Measurements from ENCODE around the gene TRAT1. TPM values are rescaled to one million over a fixed set of nuclear protein-coding genes. Genes with fewer than 3 reads are reported as not detected.

TRAT1 gene
- total RNA-seq, 2 donors from 2014 or later: 1.3 TPM; not detected in 1

- ATAC-seq (no peak), DNase-seq (no peak)
- intact Hi-C loops (cut with DNase I, micrococcal nuclease): no loop called here
These were observed 23.2 kb downstream of the TRAT1 start for GRCh38 chr3:108845709-108846293.

GRCh38 chr3:108847187-108847586, 24.6 kb downstream of the TRAT1 start:
- ATAC-seq: no peak
- DNase-seq: no peak
- intact Hi-C loops (cut with DNase I, micrococcal nuclease): no loop called here

GRCh38 chr3:108849075-108849474, 26.5 kb downstream of the TRAT1 start:
- DNase-seq (no peak), ATAC-seq (no peak)
- intact Hi-C loops (cut with DNase I, micrococcal nuclease): no loop called here

GRCh38 chr3:108861401-108861800, 38.8 kb downstream of the TRAT1 start:
- intact Hi-C loops (cut with DNase I, micrococcal nuclease): no loop called here
- ATAC-seq (no peak), DNase-seq (no peak)

- DNase-seq: no peak
- no peak for ATAC-seq
- intact Hi-C loops (cut with DNase I, micrococcal nuclease): no loop called here
These were observed 40.5 kb downstream of the TRAT1 start for GRCh38 chr3:108862865-108863798.

GRCh38 chr3:108863799-108864135, 41.2 kb downstream of the TRAT1 start:
- intact Hi-C loops (cut with DNase I, micrococcal nuclease): no loop called here
- ATAC-seq: no peak
- DNase-seq: no peak

- DNase-seq (no peak), ATAC-seq (no peak)
- intact Hi-C loops (cut with DNase I, micrococcal nuclease): no loop called here
These were observed 55.3 kb downstream of the TRAT1 start for GRCh38 chr3:108877901-108878300.

GRCh38 chr3:108879915-108880314, 57.3 kb downstream of the TRAT1 start:
- intact Hi-C loops (cut with DNase I, micrococcal nuclease): no loop called here
- DNase-seq: no peak
- ATAC-seq: no peak

GRCh38 chr3:108882762-108883161, 60.2 kb downstream of the TRAT1 start:
- ATAC-seq (no peak), DNase-seq (no peak)
- intact Hi-C loops (cut with DNase I, micrococcal nuclease): no loop called here

- intact Hi-C loops (cut with DNase I, micrococcal nuclease): no loop called here
- ATAC-seq (no peak), DNase-seq (no peak)
These were observed 60.8 kb downstream of the TRAT1 start for GRCh38 chr3:108883373-108883772.

- no peak for ATAC-seq
- DNase-seq: no peak
- intact Hi-C loops (cut with DNase I, micrococcal nuclease): no loop called here
These were observed 64.5 kb downstream of the TRAT1 start for GRCh38 chr3:108887121-108887520.

GRCh38 chr3:108887777-108888176, 65.2 kb downstream of the TRAT1 start:
- intact Hi-C loops (cut with DNase I, micrococcal nuclease): no loop called here
- ATAC-seq: no peak
- DNase-seq: no peak

- intact Hi-C loops (cut with DNase I, micrococcal nuclease): no loop called here
- ATAC-seq (no peak), DNase-seq (no peak)
These were observed 69.2 kb downstream of the TRAT1 start for GRCh38 chr3:108891833-108892232.

GRCh38 chr3:108894981-108895380, 72.4 kb downstream of the TRAT1 start:
- DNase-seq (no peak), ATAC-seq (no peak)
- intact Hi-C loops (cut with DNase I, micrococcal nuclease): no loop called here

- DNase-seq (no peak), ATAC-seq (no peak)
- intact Hi-C loops (cut with DNase I, micrococcal nuclease): no loop called here
These were observed 75.3 kb downstream of the TRAT1 start for GRCh38 chr3:108897883-108898282.

GRCh38 chr3:108899530-108899929, 76.9 kb downstream of the TRAT1 start:
- intact Hi-C loops (cut with DNase I, micrococcal nuclease): no loop called here
- no peak for DNase-seq
- no peak for ATAC-seq

Other genes starting within 250 kb of the TRAT1 start
- gene CIP2A, start 233.3 kb upstream of the TRAT1 start, total RNA-seq: 1 to 10 TPM; 3.3 to 5.3 TPM
- gene DZIP3, start 233.1 kb upstream of the TRAT1 start, total RNA-seq: 1 to 10 TPM; 4.9 to 8.0 TPM
- gene RETNLB, start 65.4 kb upstream of the TRAT1 start, total RNA-seq: 10 to 100 TPM; 58.5 to 89.0 TPM
- gene GUCA1C, start 131.1 kb downstream of the TRAT1 start, total RNA-seq: not detected